GM23338 (cell line): Measurements from ENCODE around the gene WSCD2. TPM values are rescaled to one million over a fixed set of nuclear protein-coding genes. Genes with fewer than 3 reads are reported as not detected.

Experiments used
- ATAC-seq: fragments of 200-7000 bp; cut with Tn5 transposase; 3 replicates; pipeline ENCODE4 v1.9.1; 2020
- DNase-seq: peaks from one replicate; pipeline ENCODE4 v3.0.0-alpha.2; 2015; ENCODE audit warnings: low spot score
- H2AFZ ChIP-seq: fragments of 200-600 bp; sonication (generic); 2 replicates; pipeline ENCODE4 v1.8.0; 2016; ENCODE audit warnings: antibody characterized with exemption, mild to moderate bottlenecking, moderate library complexity
- H3F3A ChIP-seq: fragments of 200-600 bp; sonication (generic); replicated peaks from 2 replicates; pipeline ENCODE4 v1.8.0; 2017; ENCODE audit warnings: antibody characterized with exemption, mixed run types, low read depth
- H3K27ac ChIP-seq: fragments of 200-600 bp; sonication (generic); 2 replicates; pipeline ENCODE4 v1.6.1; 2016; ENCODE audit warnings: low read depth
- H3K27me3 ChIP-seq: fragments of 200-600 bp; sonication (generic); 2 replicates; pipeline ENCODE4 v1.8.0; 2016; ENCODE audit warnings: mild to moderate bottlenecking, mixed run types, moderate library complexity; ENCODE audit not compliant: insufficient read depth
- H3K36me3 ChIP-seq: fragments of 200-600 bp; sonication (generic); 2 replicates; pipeline ENCODE4 v1.8.0; 2016; ENCODE audit warnings: mild to moderate bottlenecking; ENCODE audit not compliant: insufficient read depth
- H3K4me1 ChIP-seq: fragments of 200-600 bp; sonication (generic); 2 replicates; pipeline ENCODE4 v1.8.0; 2016; ENCODE audit warnings: mild to moderate bottlenecking, moderate library complexity; ENCODE audit not compliant: insufficient read depth
- H3K4me2 ChIP-seq: fragments of 200-600 bp; sonication (generic); 2 replicates; pipeline ENCODE4 v1.7.1; 2017; ENCODE audit warnings: mixed run types
- H3K4me3 ChIP-seq: fragments of 200-600 bp; sonication (generic); 2 replicates; pipeline ENCODE4 v1.6.1; 2016; ENCODE audit warnings: mixed run types
- H3K79me2 ChIP-seq: fragments of 200-600 bp; sonication (generic); replicated peaks from 2 replicates; pipeline ENCODE4 v1.8.0; 2017; ENCODE audit warnings: mild to moderate bottlenecking; ENCODE audit not compliant: insufficient read depth
- H3K9me2 ChIP-seq: fragments of 200-600 bp; sonication (generic); 2 replicates; pipeline ENCODE4 v1.8.0; 2017; ENCODE audit not compliant: insufficient read depth
- H4K20me1 ChIP-seq: fragments of 200-600 bp; sonication (generic); replicated peaks from 2 replicates; pipeline ENCODE4 v1.8.0; 2017; ENCODE audit warnings: mild to moderate bottlenecking; ENCODE audit not compliant: insufficient read depth
- H3K27ac Mint-ChIP-seq: 2 replicates; pipeline ENCODE4 v1.8.0; 2020; ENCODE audit warnings: inconsistent platforms, mild to moderate bottlenecking, moderate library complexity, mixed read lengths
- H3K27me3 Mint-ChIP-seq: 3 replicates; pipeline ENCODE4 v1.8.0; 2022; ENCODE audit warnings: low read depth, mild to moderate bottlenecking, moderate library complexity, mixed read lengths, inconsistent platforms; ENCODE audit not compliant: insufficient read depth, poor library complexity
- H3K36me3 Mint-ChIP-seq: 3 replicates; pipeline ENCODE4 v1.8.0; 2021; ENCODE audit warnings: low read depth, mild to moderate bottlenecking, inconsistent platforms, moderate library complexity, mixed read lengths
- H3K4me1 Mint-ChIP-seq: 3 replicates; pipeline ENCODE4 v1.8.0; 2020; ENCODE audit warnings: mild to moderate bottlenecking, inconsistent platforms, mixed read lengths
- H3K4me3 Mint-ChIP-seq: 3 replicates; pipeline ENCODE4 v1.8.0; 2021; ENCODE audit warnings: moderate library complexity, mild to moderate bottlenecking, inconsistent platforms, mixed read lengths
- H3K9me3 Mint-ChIP-seq: 3 replicates; pipeline ENCODE4 v1.8.0; 2020; ENCODE audit warnings: moderate library complexity, mild to moderate bottlenecking, inconsistent platforms, mixed read lengths
- EZH2 ChIP-seq: fragments of 200-600 bp; sonication (generic); IDR thresholded peaks from one replicate; pipeline ENCODE4 v1.8.0; 2017; ENCODE audit warnings: antibody characterized with exemption, mild to moderate bottlenecking, low read depth; ENCODE audit not compliant: unreplicated experiment
- EZH2phosphoT487 ChIP-seq: fragments of 200-600 bp; sonication (generic); IDR thresholded peaks from one replicate; pipeline ENCODE4 v1.8.1; 2018; ENCODE audit warnings: antibody characterized with exemption; ENCODE audit not compliant: unreplicated experiment
- JUNB ChIP-seq: IDR thresholded peaks from one replicate; pipeline ENCODE4 v1.6.1; 2016; ENCODE audit warnings: antibody characterized with exemption; ENCODE audit not compliant: unreplicated experiment
- POLR2AphosphoS5 ChIP-seq: IDR thresholded peaks from 2 replicates; pipeline ENCODE4 v1.6.1; 2016; ENCODE audit warnings: antibody characterized with exemption, low read depth
- ZNF114 ChIP-seq: fragments of 250-450 bp; sonication (Bioruptor Pico); IDR thresholded peaks from 2 replicates; pipeline ENCODE4 v1.5.0; 2020; ENCODE audit warnings: mild to moderate bottlenecking, moderate library complexity
- ZNF462 ChIP-seq: fragments of 250-450 bp; sonication (Bioruptor Pico); IDR thresholded peaks from 2 replicates; pipeline ENCODE4 v1.5.0; 2020; ENCODE audit warnings: mild to moderate bottlenecking, moderate library complexity
- polyA plus RNA-seq: library from polyadenylated mRNA; unstranded; fragments of >200 nt; fragmentation: Nextera tagmentation; extraction: Ambion mirVana; gene quantifications from 2 replicates; pipeline ENCODE4 v1.2.1, GENCODE V29; 2016
- total RNA-seq: library from RNA; depleted of rRNA; stranded (reverse); fragments of >200 nt; shearing (Covaris generic); gene quantifications from 2 replicates; pipeline ENCODE4 v1.2.3, GENCODE V29; 2014

The WSCD2 gene
- total and polyA plus RNA-seq, 2 experiments from 2014 or later = 0.66 to 3.1 TPM

DNA sequence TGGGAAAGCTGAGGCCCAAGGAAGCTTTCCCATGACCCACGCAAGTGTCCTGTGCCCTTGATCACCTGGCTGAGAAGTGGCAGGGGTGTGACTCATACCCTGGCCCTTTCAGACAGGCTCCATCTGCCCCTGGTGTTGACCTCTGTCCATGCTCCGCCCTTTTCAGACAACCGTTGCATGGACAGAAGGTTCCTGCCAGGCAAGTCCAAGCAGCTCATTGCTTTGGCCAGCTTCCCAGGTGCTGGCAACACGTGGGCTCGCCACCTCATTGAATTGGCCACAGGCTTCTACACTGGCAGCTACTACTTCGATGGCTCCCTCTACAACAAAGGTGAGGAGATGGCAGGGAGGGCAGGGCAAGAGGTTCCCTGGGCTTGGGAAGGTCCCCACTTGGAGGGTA lies 103.5 kb downstream of the WSCD2 start:
- peaks cover 2% of the 10 kb centered on the region; the same call in 2 of the 3 replicates for H3K36me3 Mint-ChIP-seq

More for the DNA sequence above, 103.5 kb downstream of the WSCD2 start:
- no peaks in the 10 kb centered on the region for H3F3A ChIP-seq
- H2AFZ ChIP-seq = no peak overlapping the region
- ATAC-seq (no peak), DNase-seq (no peak)
- TF ChIP-seq POLR2AphosphoS5 (no peak), JUNB (no peak), EZH2phosphoT487 (no peak), EZH2 (no peak), ZNF462 (CRISPR knock-in tag) (no peak), ZNF114 (CRISPR knock-in tag) (no peak)
- peaks cover 16% of the 10 kb centered on the region for H3K4me1 ChIP-seq
- no peaks in the 10 kb centered on the region for H3K36me3 ChIP-seq
- Mint-ChIP-seq H3K4me3 (no peak overlapping the region), H3K9me3 (peaks cover 5% of the 10 kb centered on the region), H3K27me3 (peaks cover 9% of the 10 kb centered on the region), H3K27ac (no peak overlapping the region), H3K4me1 (peaks cover 29% of the 10 kb centered on the region)
- H3K9me2 ChIP-seq = no peaks in the 10 kb centered on the region
- no peak overlapping the region for H3K4me3 ChIP-seq
- H3K27ac ChIP-seq = no peak overlapping the region
- no peaks in the 10 kb centered on the region for H3K79me2 ChIP-seq
- H4K20me1 ChIP-seq = no peaks in the 10 kb centered on the region
- no peaks in the 10 kb centered on the region for H3K27me3 ChIP-seq
- no peak overlapping the region for H3K4me2 ChIP-seq
